Epithelial cell of proximal tubule (primary cell): ENCODE results near the gene MSLN. TPM values are rescaled to one million over a fixed set of nuclear protein-coding genes. Genes with fewer than 3 reads are reported as not detected.

Experiments used
- DNase-seq: peaks from one replicate; pipeline ENCODE4 v3.0.0-alpha.2; 2011; ENCODE audit warnings: low read depth
- H3K4me3 ChIP-seq: 2 replicates; pipeline ENCODE4 v1.5.1; 2011; ENCODE audit warnings: low read depth, mild to moderate bottlenecking, low read length
- CTCF ChIP-seq: conservative IDR thresholded peaks from 2 replicates; pipeline ENCODE4 v1.5.1; 2012; ENCODE audit warnings: low read depth, mild to moderate bottlenecking, low read length
- total RNA-seq: library from RNA; depleted of rRNA; stranded (reverse); fragments of >200 nt; gene quantifications from 2 replicates; pipeline ENCODE4 v1.2.3, GENCODE V29; 2015

The MSLN gene
- total RNA-seq, 1 donor from 2014 or later: 29.7 TPM

GRCh38 chr16:804193-805048 is 43.9 kb downstream of the MSLN start:
- no peak overlapping the region for H3K4me3 ChIP-seq
- no peak for TF ChIP-seq CTCF
- DNase-seq: no peak

- DNase-seq: no peak
- no peak for TF ChIP-seq CTCF
- H3K4me3 ChIP-seq: no peak overlapping the region
Measured at GRCh38 chr16:805474-805873, 44.9 kb downstream of the MSLN start.

- peak overlapping the region; percentile 77 for H3K4me3 ChIP-seq
Measured at GRCh38 chr16:807347-808084, 47.0 kb downstream of the MSLN start.

GRCh38 chr16:808085-808386 is 47.5 kb downstream of the MSLN start:
- peak overlapping the region; percentile 77 for H3K4me3 ChIP-seq
- no peak for TF ChIP-seq CTCF
- no peak for DNase-seq

More at GRCh38 chr16:807347-808084, 47.0 kb downstream of the MSLN start:
- no peak for TF ChIP-seq CTCF
- DNase-seq: peak; percentile 25

- peak; percentile 53 for TF ChIP-seq CTCF
- H3K4me3 ChIP-seq: no peak overlapping the region
- DNase-seq: no peak
Measured at GRCh38 chr16:813204-813915, 52.8 kb downstream of the MSLN start.

- H3K4me3 ChIP-seq: no peak overlapping the region
- TF ChIP-seq CTCF: no peak
- DNase-seq: no peak
Measured at GRCh38 chr16:813916-814412, 53.4 kb downstream of the MSLN start.
